NCI-H2107 (cell line): ENCODE results near the gene EPB41L2.
"Not testable (repeated sequence)": the region's sequence is repeated elsewhere in the genome, so short reads cannot be mapped to it uniquely, and the experiment has no call there.

Experiments
- DNase-seq: peaks from one replicate; lab custom pipeline; 2025; lab: John Stamatoyannopoulos, UW

The EPB41L2 gene

GRCh38 chr6:130838250-130838860, 224.7 kb downstream of the EPB41L2 start:
- no peak for DNase-seq

DNA sequence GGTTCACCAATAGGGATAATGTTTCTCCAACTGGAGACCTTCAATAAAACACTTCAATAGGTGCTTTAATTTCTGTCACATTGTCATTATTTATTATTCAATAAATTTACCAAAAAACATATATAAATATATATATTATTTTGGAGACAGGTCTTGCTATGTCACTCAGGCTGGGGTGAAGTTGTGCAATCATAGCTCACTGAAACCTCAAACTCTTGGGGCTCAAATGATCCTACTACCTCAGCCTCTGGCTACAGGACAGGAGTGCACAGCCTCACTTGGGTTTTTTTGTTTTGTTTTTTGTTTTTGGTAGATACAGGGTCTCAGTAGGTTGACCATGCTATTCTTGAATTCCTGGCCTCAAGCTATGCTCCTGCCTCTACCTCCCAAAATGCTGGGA, 226.0 kb downstream of the EPB41L2 start:
- DNase-seq = no peak

- DNase-seq = no peak
Observed at GRCh38 chr6:130836055-130836640, 226.9 kb downstream of the EPB41L2 start.

DNA sequence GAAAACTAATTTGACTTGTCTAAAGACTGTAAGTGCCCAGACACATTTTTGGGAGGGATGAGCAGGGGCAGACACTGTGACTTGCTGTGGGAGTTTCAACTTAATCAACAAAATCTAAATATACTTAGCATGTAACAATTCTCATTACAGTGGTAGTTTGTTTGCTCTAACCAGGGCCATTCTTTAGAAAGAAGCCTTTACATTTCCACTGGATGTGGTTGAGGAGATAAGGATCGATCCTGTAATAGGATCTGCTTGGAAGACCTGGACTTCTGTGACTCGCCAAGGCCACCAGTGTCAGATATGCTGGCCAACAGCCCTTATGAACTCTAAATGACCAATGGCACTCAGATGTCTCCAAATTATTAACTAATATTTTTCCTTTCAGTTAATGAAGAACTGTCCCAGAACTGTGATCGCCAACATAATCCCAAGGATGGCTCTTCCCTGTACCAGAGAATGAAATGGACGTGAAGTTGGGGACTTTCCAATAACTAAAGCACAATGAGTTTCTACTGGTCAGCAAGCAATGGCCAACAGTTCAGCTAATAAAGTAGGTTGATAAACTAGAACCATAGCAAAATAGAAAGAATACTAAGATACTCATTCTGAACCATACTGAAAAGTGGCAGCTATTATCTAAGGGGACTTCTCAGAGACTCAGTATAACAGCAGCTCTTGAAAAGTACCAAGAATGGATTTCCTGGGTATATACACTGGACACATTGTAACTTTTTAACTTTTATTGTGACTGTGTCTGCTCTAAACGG, 228.4 kb downstream of the EPB41L2 start:
- DNase-seq = no peak

DNA sequence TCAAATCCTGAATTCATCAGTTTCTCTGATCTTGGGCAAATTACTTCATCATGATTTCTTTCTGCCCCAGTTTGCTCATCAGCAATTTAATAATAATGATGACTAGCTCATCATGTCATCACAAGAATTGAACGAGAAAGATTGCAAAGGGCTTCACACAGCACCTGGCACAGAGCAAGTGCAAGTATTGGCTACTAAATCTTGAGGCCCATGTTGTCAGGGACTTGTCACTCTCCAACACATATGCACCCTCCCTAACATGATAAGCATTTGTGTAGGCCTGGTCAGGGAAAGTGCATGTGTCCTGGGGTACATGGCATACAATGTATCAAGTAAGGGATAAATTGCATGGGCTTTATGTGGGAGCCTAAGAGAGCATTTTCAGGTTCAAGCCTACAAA, 229.5 kb downstream of the EPB41L2 start:
- no peak for DNase-seq

GRCh38 chr6:130831607-130832006, 231.4 kb downstream of the EPB41L2 start:
- DNase-seq = no peak

DNA sequence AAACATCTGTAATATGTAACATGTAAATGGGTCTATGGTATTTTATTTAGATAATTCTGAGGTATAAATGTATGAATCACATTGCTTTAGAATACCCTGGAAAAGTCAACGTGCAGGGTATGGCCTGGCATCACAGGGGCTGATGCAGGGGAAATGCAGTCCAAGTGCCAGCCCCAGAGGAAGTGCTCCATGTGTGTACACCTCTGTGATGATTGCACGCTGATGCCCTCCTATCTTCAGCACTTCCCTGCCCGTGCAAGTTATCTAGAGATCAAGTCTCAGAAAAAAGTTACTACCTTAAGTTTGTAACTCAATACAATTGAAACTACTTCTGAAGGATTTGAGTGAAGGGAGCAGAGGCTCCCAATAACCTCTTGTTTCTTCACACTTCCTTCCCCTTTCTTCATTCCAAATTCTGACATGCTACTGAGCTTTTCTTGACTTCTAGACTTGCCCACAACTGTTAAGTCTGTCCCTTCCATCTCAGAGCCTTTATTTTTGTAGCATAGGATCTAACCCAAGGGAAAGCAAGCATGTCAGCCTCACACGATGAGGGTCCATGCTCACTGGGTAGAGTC, 233.6 kb downstream of the EPB41L2 start:
- no peak for DNase-seq

DNA sequence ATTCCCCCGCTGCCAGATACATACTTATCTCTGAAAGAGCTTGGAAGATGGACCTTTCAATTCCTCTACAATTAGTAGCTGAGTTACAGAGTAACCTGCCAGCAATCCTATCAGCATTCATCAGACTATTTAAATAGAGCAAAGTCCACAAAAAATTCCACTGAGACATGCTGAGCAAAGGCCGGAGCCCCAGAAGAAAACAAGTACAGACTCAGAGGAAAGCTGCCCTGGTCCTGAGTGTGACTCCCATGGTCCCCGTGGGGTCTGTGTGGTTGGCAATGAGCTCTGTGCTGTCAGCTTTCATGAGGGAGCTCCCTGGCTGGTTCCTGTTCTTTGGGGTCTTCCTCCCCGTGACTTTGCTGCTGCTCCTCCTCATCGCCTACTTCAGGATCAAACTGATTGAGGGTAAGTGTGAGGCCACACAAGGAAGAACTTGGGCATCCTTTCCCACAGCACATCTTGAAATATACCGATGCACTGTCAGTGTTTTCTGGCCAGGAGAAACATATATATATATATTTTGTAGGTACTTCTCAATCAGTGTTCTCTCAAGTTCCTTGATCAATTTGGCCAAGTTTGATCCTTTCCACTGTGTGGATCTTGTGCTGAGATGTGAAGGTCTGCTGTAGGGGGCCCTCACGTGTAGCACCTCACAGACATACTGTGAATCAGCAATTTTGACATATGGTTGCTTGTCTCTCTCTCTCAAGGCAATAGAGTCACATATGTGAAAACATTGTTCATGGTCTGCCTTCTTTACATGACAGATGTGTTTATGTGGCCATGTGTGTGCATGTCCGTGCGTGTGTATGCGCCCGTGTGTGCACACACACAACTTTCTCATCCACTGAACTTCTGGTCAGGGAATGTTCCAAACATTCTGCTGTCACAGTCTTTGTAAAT, 235.5 kb downstream of the EPB41L2 start, which contains the start of gene SMLR1:
Gene SMLR1, plus strand, starts transcription at position 160 of the 903 bp plus-strand sequence. Its CDS starts 8 bp downstream, at position 168.
- no peak for DNase-seq

DNA sequence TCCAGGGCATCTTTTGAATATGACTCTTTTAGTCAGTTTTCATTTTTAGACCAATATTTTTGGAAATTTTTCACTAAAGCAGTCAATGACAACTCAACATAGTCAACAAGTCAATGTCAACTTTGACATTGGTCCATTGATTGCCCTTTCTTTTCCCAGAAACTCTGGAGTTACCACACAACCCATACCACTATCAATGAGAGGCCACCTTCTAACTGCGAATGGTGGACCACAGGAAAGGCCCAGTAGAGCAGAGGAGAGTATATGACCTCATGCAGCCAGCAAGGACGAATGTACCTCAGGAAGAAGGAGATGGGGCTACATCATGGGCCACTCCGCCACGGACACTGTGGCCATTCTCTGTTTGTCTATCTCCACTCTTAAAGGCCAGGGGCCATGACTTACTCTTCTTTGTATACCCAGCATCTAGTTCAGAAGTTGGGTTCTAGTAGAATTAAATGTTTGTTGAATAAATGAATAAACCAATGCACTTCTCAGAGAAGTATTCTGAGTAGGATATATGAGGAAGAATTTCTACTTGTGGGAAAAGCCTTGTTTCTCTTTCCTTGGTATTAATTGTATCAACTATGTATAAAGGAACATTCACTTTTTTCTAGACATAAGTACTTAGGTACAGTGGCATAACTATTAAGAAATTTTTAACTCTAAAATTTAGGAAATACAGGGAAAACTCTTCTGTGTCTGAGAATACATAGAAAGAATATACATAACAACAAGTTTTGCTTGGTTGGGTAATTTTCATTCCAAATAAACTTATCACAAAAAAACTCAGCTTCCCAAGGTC, 236.4 kb downstream of the EPB41L2 start:
- no peak for DNase-seq

DNA sequence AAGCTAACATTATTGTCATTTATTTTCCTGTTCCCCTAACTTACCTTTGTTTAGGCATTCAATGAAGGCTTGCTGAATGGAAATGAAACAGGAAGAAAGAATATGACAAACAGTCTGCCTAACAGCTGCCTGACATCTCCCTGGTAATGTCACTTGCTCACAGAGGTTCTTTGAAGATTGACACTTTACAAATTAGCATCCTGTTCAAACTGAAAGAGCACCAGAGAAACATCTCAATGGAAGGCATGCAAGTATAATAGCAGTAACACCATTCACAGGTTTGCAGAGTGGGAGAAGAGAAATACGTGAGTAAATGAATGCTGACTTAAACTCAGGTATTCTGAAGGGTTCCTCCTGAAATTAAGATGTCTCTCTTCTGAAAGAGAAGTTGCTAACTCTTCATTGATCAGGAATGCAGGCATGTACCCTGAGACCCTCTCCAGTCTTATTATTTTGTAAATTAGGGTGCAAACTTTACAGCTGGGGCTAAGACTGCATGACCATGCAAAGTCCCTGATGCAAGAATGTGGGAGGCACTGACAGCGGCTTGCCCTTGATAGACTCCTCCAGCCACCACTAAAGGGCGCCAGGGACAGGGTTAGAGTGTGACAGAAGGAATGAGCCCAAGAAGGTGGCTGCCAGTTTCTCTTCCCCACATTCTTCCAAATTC, 237.1 kb downstream of the EPB41L2 start:
- no peak for DNase-seq

GRCh38 chr6:130824978-130825694, 237.9 kb downstream of the EPB41L2 start:
- no peak for DNase-seq

DNA sequence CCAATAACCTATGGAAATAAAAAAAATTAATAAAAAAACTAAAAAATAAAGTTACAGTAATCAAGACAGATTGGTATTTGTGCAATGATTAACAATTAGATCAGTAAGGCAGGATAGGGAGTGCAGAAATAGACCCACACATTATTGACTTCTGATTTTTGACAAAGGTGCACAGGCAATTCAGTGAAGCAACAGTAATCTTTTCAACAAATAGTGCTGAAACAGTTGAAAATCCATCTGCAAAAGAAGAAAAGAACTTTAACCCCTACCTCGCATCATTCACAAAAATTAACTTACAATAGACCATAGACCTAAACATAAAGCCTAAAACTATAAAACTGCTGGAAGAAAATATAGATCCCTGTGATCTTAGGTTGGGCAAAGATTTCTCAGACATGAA, 240.3 kb downstream of the EPB41L2 start:
- DNase-seq = no peak

DNA sequence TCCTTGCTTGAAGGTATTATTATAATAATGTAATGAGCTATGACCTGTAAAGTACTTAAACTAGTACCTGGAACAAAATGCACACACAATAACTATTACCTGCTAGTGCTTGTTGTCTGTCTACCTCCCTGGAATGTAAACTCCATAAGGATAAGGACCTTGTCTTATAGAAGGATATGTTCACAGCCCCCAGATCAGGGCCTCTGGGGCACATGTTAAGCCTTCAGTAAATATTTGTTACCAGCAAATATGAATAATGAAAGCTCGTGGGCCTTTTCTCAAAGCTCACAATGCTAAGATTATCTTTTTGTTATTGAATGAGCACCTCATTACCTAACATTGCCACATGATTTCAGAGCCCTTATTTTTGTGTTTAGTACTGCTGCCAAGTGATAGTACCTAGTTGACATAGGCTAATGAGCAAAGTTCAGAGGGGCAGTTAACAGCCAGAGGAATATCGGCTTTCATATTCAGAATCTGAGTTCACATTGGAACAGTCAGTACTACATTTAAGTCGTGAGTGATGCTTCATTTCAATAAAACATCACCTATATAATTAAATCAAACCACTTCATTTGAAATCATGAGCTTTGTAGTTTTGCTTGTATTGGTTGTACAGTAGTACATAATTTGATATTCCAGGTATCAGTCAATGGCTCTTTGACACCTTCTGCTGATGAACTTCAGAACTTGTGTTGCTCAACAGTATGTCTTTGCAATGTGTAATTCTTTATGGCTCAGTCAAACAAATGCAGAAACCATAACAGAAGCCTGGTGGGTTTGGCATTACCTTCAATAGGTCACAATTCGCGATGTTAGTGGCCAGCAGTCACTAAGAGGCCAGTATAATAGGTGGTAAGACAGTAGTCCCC, 247.6 kb downstream of the EPB41L2 start:
- no peak for DNase-seq

DNA sequence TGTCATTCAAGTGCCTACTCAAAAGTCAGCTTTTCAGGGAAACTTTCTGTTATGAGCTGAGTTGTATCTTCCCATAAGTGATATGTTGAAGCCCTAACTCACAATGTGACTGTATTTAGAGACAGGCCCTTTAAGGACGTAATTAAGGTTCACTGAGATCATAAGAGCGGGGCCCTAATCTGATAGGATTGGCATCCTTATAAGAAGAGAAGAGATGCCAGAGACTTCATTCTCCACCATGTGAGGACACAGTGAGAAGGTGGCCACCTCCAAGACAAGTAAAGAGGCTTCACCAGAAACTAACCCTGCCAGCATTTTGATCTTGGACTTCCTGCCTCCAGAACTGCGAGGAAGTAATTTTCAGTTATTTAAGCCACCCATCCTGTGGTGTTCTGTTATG, 248.5 kb downstream of the EPB41L2 start:
- no peak for DNase-seq

DNA sequence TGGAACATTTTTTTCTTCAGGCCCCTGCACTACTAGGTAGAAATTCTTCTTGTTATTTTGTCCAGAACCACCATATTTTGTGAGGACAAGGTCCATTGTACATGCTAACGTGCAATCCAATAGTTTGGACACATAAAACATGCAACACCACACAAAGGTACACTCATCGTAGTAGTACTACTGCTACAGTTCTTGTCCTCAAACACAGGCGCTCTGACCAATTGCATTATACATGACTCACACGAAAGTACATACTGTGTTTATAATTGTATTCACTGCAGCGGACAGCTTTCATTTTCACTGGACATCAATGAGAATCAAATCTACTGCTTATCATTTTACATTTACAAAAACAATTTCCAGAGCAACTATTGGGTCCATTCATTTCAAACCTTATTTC, 251.1 kb downstream of the EPB41L2 start:
- DNase-seq = no peak

- no peak for DNase-seq
Observed at GRCh38 chr6:130810307-130811030, 252.6 kb downstream of the EPB41L2 start.

GRCh38 chr6:130801368-130801767, 261.7 kb downstream of the EPB41L2 start:
- not testable (repeated sequence) for DNase-seq

DNA sequence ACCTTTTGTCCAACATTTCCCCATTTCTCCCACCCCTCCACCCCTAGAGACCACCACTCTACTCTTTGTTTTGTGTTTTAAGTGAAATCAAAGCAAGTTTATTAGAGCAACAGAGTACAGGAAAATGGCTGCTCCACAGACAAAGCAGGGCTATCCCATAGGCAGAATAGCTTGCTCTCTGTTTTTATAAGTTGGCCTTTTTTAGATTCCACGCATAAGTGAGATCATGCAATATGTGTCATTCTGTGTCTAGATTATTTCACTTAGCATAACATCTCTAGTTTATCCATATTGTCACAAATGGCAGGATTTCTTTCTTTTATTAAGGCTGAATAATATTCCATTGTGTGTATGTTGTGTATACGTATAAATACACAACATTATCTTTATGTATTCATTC, 266.0 kb downstream of the EPB41L2 start:
- no peak for DNase-seq
